Retina (tissue), 1 donor: Measurements from ENCODE around the gene CC2D1B.
A peak's percentile ranks its signal among the peaks of the same experiment; 100 is the strongest.
"Not testable (repeated sequence)": the region's sequence is repeated elsewhere in the genome, so short reads cannot be mapped to it uniquely, and the experiment has no call there.

Experiments
- DNase-seq: peaks from one replicate; pipeline ENCODE4 v3.0.0-alpha.2; 2016

The CC2D1B gene, protein sequence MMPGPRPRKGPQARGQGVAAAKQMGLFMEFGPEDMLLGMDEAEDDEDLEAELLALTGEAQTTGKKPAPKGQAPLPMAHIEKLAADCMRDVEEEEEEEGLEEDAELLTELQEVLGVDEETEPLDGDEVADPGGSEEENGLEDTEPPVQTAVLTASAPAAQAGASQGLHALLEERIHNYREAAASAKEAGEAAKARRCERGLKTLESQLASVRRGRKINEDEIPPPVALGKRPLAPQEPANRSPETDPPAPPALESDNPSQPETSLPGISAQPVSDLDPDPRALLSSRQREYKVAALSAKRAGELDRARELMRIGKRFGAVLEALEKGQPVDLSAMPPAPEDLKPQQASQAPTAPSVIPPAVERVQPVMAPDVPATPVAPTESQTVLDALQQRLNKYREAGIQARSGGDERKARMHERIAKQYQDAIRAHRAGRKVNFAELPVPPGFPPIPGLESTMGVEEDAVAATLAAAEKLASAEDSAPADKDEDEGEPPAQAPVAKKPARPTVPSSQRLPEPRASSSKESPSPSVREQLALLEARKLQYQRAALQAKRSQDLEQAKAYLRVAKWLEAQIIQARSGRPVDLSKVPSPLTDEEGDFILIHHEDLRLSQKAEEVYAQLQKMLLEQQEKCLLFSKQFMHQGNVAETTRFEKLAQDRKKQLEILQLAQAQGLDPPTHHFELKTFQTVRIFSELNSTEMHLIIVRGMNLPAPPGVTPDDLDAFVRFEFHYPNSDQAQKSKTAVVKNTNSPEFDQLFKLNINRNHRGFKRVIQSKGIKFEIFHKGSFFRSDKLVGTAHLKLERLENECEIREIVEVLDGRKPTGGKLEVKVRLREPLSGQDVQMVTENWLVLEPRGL

DNA sequence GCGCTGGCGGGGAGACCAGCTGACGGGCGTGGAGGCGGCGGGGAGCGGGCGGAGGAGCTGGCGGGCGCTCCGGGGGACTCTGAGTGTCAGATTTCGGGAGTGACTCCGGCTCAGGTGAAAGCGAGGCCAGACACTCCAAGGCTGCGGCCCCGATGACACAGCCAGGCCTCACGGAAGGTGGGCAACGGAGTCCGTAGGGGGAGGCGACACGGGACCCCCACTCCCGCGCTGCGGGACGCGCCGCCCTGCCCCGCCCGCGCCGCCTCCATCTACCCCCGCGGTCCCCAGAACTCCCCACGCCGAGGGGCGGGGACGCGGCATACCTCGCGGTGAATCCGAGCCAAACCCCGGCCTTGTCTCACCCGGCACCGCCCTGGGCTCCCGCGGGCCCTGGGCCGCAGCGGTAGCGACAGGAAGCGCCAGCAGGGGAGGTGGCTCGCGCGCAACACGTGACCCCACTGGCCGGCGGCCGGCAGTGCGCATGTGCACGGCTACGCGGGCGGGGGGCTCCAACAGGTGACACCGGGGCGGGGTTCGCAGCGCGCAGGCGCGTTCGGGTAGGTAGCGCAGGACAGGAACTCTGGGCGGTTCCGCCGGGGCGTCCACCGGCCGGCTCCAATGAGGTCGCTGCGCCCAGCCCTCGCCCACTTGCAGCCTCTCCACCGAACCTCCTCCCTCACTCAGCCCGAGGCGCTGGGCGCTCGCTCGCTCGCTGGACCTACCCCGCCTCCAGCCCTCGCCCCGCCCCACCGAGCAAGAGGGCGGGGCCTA, at the start of gene CC2D1B:
Gene CC2D1B, minus strand, starts transcription at position 460 of the 771 bp plus-strand sequence. CDS start 1,585 bp downstream, outside the sequence.
- peak; percentile 97 for DNase-seq

DNA sequence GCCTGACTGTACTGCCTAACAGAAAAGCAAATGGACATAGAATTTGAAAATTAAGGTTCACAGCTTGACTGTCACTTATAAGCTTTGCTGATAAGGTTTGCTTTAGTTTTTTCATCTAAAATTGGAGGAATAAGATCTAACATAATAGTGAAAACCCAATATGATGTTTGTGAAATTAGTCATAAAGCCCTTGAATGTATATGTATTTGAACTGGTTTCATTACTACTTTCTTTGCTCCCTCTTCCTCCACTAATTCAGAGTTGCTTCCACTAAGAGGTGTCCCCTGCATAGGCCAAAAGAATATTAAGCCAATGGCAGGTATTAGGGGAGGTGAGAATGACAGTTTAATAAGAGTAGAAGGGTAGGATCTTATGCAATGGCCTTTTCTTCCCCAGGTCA, 48.9 kb upstream of the CC2D1B start:
- DNase-seq, result no peak

DNA sequence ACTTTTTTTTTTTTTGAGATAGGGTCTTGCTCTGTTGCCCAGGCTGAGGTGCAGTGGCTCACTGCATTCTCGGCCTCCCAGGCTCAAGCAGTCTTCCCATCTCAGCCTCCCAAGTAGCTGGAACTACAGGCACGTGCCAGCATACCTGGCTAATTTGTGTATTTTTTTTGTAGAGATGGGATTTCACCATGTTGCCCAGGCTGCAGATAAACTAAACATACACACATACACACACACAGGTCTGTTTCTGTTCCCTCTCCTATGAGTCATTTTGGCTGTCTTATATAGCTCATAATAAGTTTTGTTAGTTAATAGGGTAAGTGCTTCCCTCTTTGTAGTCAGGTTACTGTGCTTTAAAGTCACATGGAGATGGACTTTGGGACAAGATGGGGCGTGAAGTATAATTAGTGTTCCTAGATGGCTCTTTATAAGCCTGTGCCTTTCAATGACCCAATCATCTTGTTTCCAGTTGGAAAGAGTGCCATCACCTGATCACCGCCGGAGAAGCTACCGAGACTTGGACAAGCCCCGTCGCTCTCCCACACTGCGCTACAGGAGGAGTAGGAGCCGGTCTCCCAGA, 47.5 kb upstream of the CC2D1B start:
- no peak for DNase-seq

DNA sequence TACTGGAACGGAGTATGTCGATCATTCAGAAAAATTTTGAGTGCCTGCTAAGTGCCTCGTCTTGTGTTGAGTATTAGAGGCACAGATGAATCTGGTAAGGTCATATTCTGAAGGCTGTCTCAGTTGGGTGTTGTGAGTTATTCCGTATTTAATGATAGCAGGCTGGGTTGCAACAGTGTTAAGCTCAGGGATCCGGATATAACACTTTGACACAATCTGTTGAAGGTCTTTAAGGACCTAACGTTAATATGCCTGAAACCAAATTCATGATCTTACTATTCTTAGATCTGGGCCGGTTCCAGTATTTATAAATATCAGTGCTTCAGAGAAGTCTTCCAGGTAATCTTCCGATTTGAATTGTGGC, 39.0 kb upstream of the CC2D1B start:
- no peak for DNase-seq

DNA sequence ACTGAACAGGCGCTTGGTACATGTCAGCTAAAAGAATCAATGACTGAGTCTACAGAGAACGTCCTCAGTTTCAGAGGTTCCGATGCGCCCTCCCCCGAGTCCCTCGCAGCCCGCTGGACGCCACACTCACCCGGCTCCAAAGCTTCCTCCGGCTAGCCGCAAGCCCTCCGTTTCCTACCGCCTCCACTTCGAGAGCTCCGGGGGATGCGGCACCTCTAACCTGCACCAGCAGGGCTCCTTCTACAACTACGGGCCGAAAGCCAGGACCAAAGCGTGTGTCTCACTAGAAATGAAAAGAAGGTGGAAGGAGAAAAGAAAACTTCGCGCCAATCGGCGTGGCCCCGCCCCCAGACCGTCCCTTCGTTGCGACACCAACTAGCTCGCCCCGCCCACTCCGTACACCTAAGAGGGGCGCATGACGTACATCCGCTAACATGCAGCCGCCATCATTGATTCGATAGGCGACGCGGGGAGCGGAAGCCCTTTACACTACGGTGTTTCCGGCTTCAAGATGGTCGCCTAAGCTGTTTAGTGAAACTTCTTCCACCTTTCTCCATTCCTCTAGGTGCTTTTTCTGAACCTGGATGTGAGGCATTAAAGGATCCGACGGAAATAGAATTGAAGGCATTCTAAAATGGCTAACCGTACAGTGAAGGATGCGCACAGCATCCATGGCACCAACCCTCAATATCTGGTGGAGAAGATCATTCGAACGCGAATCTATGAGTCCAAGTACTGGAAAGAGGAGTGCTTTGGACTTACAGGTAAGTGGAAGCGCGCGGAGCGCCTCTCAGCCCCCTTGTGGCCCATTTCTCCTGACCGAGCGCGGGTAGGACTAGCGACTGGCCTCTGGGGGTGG, 38.3 kb upstream of the CC2D1B start, which contains the start of the genes ORC1 and PRPF38A:
Gene ORC1, minus strand, starts transcription at position 308 of the 859 bp plus-strand sequence. CDS start 2,200 bp downstream, outside the sequence.
Gene PRPF38A, plus strand, starts transcription at position 487 of the 859 bp plus-strand sequence. Its CDS starts 148 bp downstream, at position 635.
- peak; percentile 96 for DNase-seq

DNA sequence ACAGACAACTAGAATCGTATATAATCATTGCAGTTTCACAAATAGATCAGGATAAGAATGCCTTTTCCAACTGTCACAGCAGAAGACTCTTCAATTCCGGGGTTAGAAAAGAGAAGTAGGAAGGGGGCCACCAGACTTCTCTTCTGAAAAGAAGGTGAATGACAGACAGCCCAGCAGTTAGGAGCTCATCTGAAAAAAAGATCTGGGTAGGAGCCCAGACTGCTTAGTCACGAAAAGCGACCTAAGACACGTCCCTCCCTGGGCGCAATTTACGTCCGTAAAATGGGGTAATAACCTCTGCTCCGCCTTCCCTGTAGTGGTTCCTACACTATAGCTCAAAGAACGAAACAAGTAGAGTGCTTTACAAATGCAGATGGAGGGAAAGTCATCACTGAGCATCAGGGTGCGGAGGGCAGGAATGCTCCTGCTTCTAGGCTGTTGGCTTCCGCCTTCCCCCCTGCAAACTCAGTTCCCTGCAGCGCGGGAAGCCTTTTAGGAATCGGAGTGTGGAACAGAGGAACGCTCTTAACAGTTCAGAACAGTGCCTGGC, 37.6 kb upstream of the CC2D1B start:
- DNase-seq, result no peak

DNA sequence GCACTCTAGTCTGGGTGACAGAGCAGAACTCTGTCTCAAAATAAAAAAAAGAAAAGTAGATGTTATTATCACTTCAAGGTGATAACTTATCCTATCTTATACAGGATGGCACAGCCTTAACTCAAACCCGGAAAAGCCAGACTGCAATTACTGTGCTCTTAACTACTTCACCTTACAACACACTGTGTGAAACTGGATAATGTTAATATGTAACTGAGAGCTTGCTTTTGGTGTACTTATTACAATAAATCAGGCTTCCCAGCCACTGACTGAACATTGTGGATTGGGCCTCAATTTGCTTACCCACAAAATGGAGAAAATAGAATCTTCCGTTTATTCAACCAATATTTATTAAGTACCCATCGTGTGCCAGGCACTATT, 36.8 kb upstream of the CC2D1B start:
- no peak for DNase-seq

DNA sequence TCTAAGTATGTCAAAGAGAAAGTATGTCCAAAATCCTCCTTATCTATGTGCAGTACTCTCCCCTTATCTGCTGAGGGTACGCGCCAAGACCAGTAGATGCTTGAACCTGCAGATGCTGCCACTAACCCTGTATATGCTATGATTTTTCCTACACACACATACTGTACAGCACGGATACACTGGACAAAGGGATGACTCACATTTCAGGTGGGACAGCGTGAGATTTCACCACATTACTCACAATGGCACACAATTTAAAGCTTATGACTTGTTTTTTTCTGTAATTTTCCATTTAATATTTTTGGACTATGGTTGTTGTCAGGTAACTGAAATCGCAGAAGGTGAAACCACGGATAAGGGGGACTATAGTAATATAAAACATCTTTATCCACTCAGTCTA, 34.1 kb upstream of the CC2D1B start:
- no peak for DNase-seq

DNA sequence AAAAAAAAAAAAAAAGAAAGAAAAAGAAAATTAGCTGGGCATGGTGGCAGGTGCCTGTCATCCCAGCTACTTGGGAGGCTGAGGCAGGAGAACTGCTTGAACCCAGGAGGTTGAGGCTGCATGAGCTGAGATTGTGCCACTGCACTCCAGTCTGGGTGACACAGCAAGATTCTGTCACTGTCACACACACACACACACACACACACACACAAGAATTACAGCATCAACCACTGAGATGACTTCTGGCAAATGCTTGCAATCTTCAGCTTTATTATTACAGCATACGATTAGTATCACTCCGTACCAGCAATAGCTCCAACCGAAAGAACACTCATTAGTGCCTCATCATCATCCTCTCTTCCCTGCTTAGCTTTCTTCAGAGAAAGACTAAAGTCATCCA, 33.6 kb upstream of the CC2D1B start:
- DNase-seq, result no peak

DNA sequence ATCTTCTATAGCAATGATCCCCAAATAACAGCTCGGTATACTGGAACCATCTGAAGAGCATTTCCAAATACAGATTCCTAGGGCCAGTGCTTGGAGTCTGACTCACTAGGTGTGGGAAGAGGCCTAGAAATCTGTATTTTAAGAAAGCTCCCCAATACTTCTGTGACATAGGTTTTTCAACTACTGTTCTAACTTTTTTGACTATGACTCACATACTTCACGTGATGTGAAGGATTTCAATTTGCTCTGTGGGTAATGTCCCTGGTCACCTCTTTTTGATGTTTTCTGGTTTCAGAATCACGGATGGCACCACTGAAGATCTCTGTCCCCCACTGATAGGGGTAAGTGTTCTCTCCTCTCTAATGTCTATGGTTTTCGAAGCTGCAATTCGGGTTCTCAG, 27.2 kb upstream of the CC2D1B start:
- no peak for DNase-seq

DNA sequence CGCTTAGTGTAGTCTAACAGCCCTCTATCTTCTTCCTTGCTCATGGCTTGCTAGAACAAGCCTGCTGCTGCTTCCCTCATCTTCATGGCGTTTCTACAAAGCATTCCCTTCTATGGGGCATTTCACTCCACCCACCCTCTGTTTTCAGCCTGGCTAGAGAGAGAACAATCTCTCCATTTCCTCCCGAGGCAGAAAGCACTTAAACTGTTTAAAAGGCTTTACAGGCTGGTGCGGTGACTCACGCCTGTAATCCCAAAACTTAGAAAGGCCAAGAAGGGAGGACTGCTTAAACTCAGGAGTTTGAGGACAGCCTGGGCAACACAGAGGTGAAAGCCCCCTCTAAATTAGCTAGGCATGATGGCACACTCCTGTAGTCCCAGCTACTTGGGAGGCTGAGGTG, 20.5 kb upstream of the CC2D1B start:
- no peak for DNase-seq

DNA sequence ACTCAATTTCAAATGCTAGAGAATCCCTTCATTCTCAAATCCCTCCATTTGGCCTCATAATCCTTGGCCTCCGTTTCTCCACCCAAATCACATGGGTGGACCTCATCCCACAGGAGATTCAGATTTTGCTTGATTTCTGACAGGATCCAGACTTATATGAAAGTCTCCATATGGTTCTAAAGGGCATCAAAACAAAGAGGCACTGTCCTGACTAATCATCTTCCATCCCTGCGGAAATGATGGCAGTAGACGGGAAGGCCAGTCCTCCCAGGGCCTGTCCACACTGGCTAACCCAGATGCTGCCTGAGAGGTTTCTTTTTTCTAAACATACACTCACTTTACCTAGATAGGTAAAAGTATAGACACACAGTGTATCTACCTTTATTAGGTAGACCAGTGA, 19.4 kb upstream of the CC2D1B start:
- no peak for DNase-seq

DNA sequence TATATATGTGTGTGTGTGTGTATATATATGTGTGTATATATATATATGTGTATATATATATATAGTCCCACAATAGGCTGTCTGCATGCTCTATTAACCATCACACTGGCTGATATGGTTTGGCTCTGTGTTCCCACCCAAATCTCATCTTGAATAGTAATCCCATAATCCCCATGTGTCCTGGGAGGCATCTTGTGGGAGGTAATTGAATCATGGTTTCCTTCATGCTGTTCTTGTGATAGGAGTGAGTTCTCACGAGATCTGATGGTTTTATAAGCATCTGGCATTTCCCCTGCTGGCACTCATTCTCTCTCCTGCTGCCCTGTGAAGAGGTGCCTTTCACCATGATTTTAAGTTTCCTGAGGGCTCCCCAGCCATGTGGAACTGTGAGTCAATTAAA, 3.8 kb upstream of the CC2D1B start:
- DNase-seq, result not testable (repeated sequence)

DNA sequence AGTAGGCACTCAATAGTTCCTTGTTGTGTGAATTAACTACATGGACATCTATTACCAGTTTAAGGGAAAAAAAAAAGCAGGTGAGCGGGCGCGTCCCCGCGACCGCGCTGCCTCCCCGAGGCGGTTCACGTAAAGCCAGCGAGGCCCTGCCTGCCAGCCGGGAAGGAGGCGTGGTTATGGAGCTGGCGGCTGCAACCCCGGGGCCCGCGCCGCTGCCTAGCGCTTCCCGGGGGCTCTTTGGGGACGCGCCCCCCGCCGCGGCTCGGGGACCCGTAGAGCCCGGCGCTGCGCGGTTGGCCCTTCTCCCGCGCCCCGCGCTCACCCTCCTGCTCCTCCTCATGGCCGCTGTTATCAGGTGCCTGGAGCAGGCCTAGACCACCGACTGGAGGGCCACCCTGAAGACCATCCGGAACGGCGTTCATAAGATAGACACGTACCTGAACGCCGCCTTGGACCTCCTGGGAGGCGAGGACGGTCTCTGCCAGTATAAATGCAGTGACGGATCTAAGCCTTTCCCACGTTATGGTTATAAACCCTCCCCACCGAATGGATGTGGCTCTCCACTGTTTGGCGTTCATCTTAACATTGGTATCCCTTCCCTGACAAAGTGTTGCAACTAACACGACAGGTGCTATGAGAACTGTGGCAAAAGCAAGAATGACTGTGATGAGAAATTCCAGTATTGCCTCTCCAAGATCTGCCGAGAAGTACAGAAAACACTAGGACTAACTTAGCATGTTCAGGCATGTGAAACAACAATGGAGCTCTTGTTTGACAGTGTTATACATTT, 2.6 kb upstream of the CC2D1B start:
- DNase-seq, result peak; percentile 85

DNA sequence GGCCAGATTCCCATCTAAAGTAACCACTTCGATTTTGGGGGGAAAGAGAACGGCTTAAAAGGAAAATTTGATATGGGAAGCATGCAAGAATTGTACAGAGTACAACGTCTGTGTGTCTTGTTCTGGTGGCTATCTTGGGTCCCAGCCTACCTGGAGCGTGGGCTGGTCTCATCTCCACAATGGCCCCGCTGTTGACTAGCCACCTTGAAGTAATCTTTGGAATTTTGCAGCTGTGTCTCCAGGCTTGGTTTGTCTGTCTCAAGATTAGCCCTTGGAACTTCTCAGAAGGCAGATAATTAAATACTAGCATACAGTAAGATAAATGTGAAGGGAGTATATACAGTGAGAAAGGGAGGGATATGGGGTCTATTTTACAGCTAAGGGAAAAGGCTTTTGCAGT, 1.3 kb upstream of the CC2D1B start:
- no peak for DNase-seq

DNA sequence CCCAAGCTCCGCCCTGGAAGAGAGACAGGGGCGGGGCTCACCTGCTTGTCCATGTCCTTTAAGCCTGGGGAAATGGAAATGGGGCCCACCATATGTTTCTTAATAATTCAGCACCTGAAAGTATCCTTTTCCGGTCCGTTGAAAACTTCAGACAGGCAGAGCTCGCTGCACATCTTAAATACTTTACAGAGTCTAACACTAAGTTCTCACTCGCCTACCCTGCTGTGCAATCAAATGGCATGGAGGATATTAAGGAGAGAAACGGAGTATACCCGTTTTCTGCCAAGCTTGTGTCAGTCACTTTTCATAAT, 467 bp upstream of the CC2D1B start:
- DNase-seq, result no peak

DNA sequence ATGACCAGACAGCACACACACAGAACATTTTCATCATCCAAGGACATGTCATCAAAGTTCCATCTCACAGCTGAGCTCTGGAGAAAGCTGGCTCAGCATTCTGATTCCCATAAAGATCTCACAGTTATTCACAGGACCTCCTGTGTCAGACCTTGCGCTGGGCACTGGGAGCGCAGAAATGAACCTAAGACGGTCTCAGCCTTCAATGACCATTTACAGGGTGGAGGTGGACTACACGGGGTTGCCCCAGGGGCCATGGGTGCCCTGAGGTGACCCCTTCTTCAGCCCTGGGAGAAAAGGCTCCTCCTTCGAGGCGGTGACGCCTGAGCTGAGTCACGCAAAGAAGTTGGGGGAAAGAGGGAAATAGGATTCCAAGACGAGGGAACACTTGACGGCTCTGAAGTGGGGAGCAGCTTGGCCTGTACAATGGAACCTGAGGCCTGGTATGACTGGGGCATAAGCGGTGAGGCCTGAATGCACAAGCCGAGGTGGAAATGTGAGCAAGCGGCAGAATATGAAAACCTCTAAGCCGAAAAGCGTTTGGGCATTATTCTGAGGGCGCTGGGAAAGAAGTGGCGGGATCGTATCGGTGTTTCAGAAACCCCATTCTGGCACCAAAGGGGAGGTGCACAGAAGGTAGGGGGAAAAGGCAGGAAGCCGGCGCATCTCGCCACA, 797 bp downstream of the CC2D1B start:
- DNase-seq, result peak; percentile 58

DNA sequence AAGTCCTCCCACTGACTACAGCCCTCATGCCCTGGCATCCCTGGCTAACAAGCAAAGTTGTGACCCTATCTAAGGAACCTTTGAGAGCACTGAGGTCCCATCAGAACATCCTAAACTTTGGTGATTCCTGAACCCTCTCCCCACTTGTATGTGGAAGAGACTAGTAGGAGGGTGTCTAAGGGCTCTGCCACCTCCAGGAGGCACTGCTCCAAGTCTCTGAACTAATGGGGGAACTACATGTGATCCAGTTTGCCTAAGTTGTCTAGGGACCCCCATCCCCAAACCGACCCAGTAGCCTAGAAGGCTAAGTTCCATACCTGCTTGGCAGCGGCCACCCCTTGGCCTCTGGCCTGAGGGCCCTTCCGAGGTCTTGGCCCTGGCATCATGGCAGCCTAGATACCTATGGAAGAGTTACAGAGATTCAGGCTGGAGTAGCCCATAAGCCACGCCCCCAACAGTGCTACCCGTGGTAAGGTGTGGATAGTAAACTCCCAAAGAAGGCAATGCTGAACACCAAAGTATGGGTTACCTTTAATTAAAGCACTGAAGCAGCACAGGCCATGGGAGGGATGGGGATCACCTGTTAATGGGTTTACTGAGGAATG, 1.7 kb downstream of the CC2D1B start:
- no peak for DNase-seq

DNA sequence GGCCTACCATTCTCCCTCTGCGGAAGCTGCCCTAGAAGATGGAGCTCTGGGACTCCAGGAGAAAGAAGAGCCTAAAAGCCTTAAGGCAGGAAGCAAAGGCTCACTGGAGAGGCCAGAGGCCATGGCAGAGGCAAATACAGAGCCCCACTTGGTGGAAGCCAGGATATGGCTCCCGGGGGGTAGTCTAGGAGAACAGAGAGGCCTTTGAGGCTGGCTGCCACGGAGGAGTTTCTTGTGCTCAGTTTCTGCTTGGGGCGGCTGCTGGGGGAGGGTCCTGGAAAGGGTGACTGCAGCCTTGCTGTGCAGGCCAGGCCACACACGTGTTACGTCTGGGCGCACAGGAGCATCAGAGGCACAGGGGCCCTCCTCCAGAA, 5.4 kb downstream of the CC2D1B start:
- DNase-seq, result no peak
